Gastroesophageal sphincter (tissue), 4 donors: ENCODE data around the gene MAP7D3. TPM values are rescaled to one million over a fixed set of nuclear protein-coding genes. Genes with fewer than 3 reads are reported as not detected.
"Not testable (repeated sequence)": the region's sequence is repeated elsewhere in the genome, so short reads cannot be mapped to it uniquely, and the experiment has no call there.

Source experiments
- ATAC-seq: fragments of 150-250 bp; one replicate; pipeline ENCODE4 v1.9.1; 2016; ENCODE audit warnings: mild to moderate bottlenecking, moderate library complexity
- H3K27ac ChIP-seq, 4 donors: fragments of 200-600 bp; sonication (generic) in 3 of 4; 1 replicate in 3 of 4; 2 replicates in 1 of 4; pipeline ENCODE4 v1.5.1; 2016 to 2019
- H3K27me3 ChIP-seq: fragments of 200-600 bp; sonication (generic); one replicate; pipeline ENCODE4 v1.5.1; 2019
- H3K36me3 ChIP-seq, 2 donors: fragments of 200-600 bp; sonication (generic); one replicate each; pipeline ENCODE4 v1.5.1; 2019; ENCODE audit warnings: control low read depth in 1 of 2
- H3K4me1 ChIP-seq, 3 donors: fragments of 200-600 bp; sonication (generic); 1 replicate in 2 of 3; 2 replicates in 1 of 3; pipeline ENCODE4 v1.5.1; 2016 to 2019; ENCODE audit warnings: control low read depth in 2 of 3
- H3K4me3 ChIP-seq, 2 donors: fragments of 200-600 bp; sonication (generic); one replicate each; pipeline ENCODE4 v1.5.1; 2019; ENCODE audit warnings: mild to moderate bottlenecking in 1 of 2, moderate library complexity in 1 of 2
- H3K9me3 ChIP-seq, 3 donors: fragments of 200-600 bp; sonication (generic); one replicate each; pipeline ENCODE4 v1.5.1; 2017 to 2019; ENCODE audit warnings: control low read depth in 2 of 3
- CTCF ChIP-seq, 4 experiments: fragments of 200-600 bp in 2 of 4; fragments of 450-650 bp in 2 of 4; sonication (generic) in 1 of 4; IDR thresholded peaks; one replicate each; pipeline ENCODE4 v1.5.1; 2017 to 2019; ENCODE audit warnings: antibody characterized with exemption in 4 of 4, mild to moderate bottlenecking in 2 of 4, moderate library complexity in 2 of 4
- EP300 ChIP-seq: sonication (generic); formaldehyde crosslinking; IDR thresholded peaks from one replicate; pipeline ENCODE4 v1.6.1; 2017; ENCODE audit warnings: antibody characterized with exemption, mild to moderate bottlenecking
- POLR2A ChIP-seq, 2 donors: fragments of 450-650 bp; IDR thresholded peaks; one replicate each; pipeline ENCODE4 v1.6.1; 2017; ENCODE audit warnings: antibody characterized with exemption in 2 of 2, mild to moderate bottlenecking in 2 of 2, moderate library complexity in 1 of 2
- POLR2AphosphoS5 ChIP-seq: sonication (generic); formaldehyde crosslinking; IDR thresholded peaks from one replicate; pipeline ENCODE4 v1.6.1; 2017; ENCODE audit warnings: antibody characterized with exemption
- WGBS, 2 donors: methylation state at CpG; one replicate each; pipeline ENCODE4 v1.1.5; 2018; ENCODE audit warnings: low coverage in 1 of 2; 5-methylcytosine and 5-hydroxymethylcytosine counted together
- total RNA-seq, 4 donors: library from RNA; depleted of rRNA; stranded (reverse); fragments of >200 nt; gene quantifications; one replicate each; pipeline ENCODE4 v1.1.0, GENCODE V29; 2016

Gene MAP7D3
- 10 to 100 TPM; 17.1 to 30.5 (median 23.0) TPM for total RNA-seq

- TF ChIP-seq CTCF (IDR thresholded peaks at IDR 0.05): no peak
- peak; percentile 19 to 26 for TF ChIP-seq POLR2A (IDR thresholded peaks at IDR 0.05)
- TF ChIP-seq POLR2AphosphoS5: peak; percentile 55
- peak; percentile 85 for ATAC-seq
- Histone ChIP-seq H3K27ac (peak within 1 kb of the TSS; percentile 77 to 94 (median 90)), H3K4me1 (peaks cover 0 to 28% (median 0%) of the 10 kb centered on the region in 3 donors), H3K4me3 (peak within 1 kb of the TSS; percentile 70 to 81), H3K36me3 (no peaks in the 10 kb centered on the region), H3K9me3 (no peaks in the 10 kb centered on the region), H3K27me3 (no peaks in the 10 kb centered on the region)
- WGBS, 2 donors: 0 to 22% methylated on average over 3 to 17 of the region's 73 CpGs
Measured at GRCh38 chrX:136251041-136251991, at the start of gene MAP7D3. MAP7D3 (minus strand) TSS chrX:136251400; CDS start chrX:136251358, 42 bp downstream.

GRCh38 chrX:136300721-136301120, 49.5 kb upstream of the MAP7D3 start, which contains the start of gene ADGRG4:
ADGRG4 (plus strand) TSS chrX:136300963; CDS start chrX:136308778, 7,815 bp downstream.
- not testable (repeated sequence) for H3K27ac ChIP-seq, H3K4me1 ChIP-seq, H3K36me3 ChIP-seq, H3K27me3 ChIP-seq, H3K4me3 ChIP-seq, ATAC-seq, H3K9me3 ChIP-seq
- WGBS, 2 donors: 100% methylated on average over 4 of the region's 4 CpGs; no CpG with 5 or more reads in 1 of the 2 donors

GRCh38 chrX:136295380-136295779, 44.2 kb upstream of the MAP7D3 start:
- no peak for ATAC-seq

GRCh38 chrX:136292656-136293055, 41.5 kb upstream of the MAP7D3 start:
- no peaks in the 10 kb centered on the region for H3K4me1 ChIP-seq
- no peaks in the 10 kb centered on the region for H3K9me3 ChIP-seq
- 56 to 57% methylated on average over 1 to 2 of the region's 2 CpGs for WGBS, 2 donors
- no peaks in the 10 kb centered on the region for H3K36me3 ChIP-seq
- no peak overlapping the region for H3K4me3 ChIP-seq
- no peak for ATAC-seq
- H3K27me3 ChIP-seq: no peaks in the 10 kb centered on the region
- TF ChIP-seq POLR2A (IDR thresholded peaks at IDR 0.05) (no peak), POLR2AphosphoS5 (no peak), EP300 (no peak)
- no peak overlapping the region for H3K27ac ChIP-seq

More at GRCh38 chrX:136295380-136295779, 44.2 kb upstream of the MAP7D3 start:
- H3K4me3 ChIP-seq: no peak overlapping the region
- H3K36me3 ChIP-seq: no peaks in the 10 kb centered on the region
- H3K27ac ChIP-seq: no peak overlapping the region
- H3K27me3 ChIP-seq: no peaks in the 10 kb centered on the region
- WGBS, 2 donors: 31 to 54% methylated on average over 2 to 3 of the region's 8 CpGs
- TF ChIP-seq POLR2AphosphoS5 (no peak), CTCF (IDR thresholded peaks at IDR 0.05) (no peak), POLR2A (IDR thresholded peaks at IDR 0.05) (no peak), EP300 (no peak)
- no peaks in the 10 kb centered on the region for H3K9me3 ChIP-seq
- no peaks in the 10 kb centered on the region for H3K4me1 ChIP-seq

GRCh38 chrX:136291824-136292223, 40.6 kb upstream of the MAP7D3 start:
- no peaks in the 10 kb centered on the region for H3K36me3 ChIP-seq
- TF ChIP-seq CTCF (IDR thresholded peaks at IDR 0.05) (no peak), POLR2AphosphoS5 (no peak), EP300 (no peak), POLR2A (IDR thresholded peaks at IDR 0.05) (no peak)
- no peaks in the 10 kb centered on the region for H3K27me3 ChIP-seq
- H3K4me1 ChIP-seq: no peaks in the 10 kb centered on the region
- no peak for ATAC-seq
- WGBS, 2 donors: 70% methylated on average over 1 of the region's 2 CpGs; no CpG with 5 or more reads in 1 of the 2 donors
- H3K4me3 ChIP-seq: no peak overlapping the region
- no peaks in the 10 kb centered on the region for H3K9me3 ChIP-seq
- no peak overlapping the region for H3K27ac ChIP-seq

- H3K4me3 ChIP-seq, H3K27ac ChIP-seq, ATAC-seq, H3K36me3 ChIP-seq, H3K9me3 ChIP-seq, H3K4me1 ChIP-seq, H3K27me3 ChIP-seq: not testable (repeated sequence)
- WGBS, 2 donors: 60 to 69% methylated on average over 1 to 3 of the region's 5 CpGs
Measured at GRCh38 chrX:136286375-136286774, 35.2 kb upstream of the MAP7D3 start.
